Upper lobe of right lung (tissue), 1 donor: ENCODE results near the gene TMEM63C. TPM values are rescaled to one million over a fixed set of nuclear protein-coding genes. Genes with fewer than 3 reads are reported as not detected.

Source experiments
- ATAC-seq: fragments of 200-7000 bp; cut with Tn5 transposase; one replicate; pipeline ENCODE4 v1.9.1; 2020; ENCODE audit warnings: mild to moderate bottlenecking, moderate library complexity
- DNase-seq: peaks from one replicate; pipeline ENCODE4 v3.0.0-alpha.2; 2020
- H3K27ac ChIP-seq: fragments of 200-600 bp; one replicate; pipeline ENCODE4 v1.8.0; 2022
- H3K27me3 ChIP-seq: fragments of 200-600 bp; one replicate; pipeline ENCODE4 v1.8.0; 2022; ENCODE audit warnings: mild to moderate bottlenecking
- H3K36me3 ChIP-seq: fragments of 200-600 bp; one replicate; pipeline ENCODE4 v1.8.0; 2022
- H3K4me1 ChIP-seq: fragments of 200-600 bp; one replicate; pipeline ENCODE4 v1.8.0; 2022
- H3K4me3 ChIP-seq: fragments of 200-600 bp; one replicate; pipeline ENCODE4 v1.8.0; 2022; ENCODE audit warnings: mild to moderate bottlenecking
- H3K9me3 ChIP-seq: fragments of 200-600 bp; one replicate; pipeline ENCODE4 v1.8.0; 2022
- intact Hi-C: fragments of 100-400 bp; cut with DNase I; formaldehyde crosslinking; loops from one replicate; pipeline ENCODE4 v1.11.0; 2022
- long read RNA-seq: library from polyadenylated mRNA; unstranded; transcript quantifications from one replicate; pipeline ENCODE4 v2.0.0, GENCODE V29; 2021
- total RNA-seq: library from RNA; stranded (reverse); fragmentation: NEBNext Ultra II Directional; extraction: Animal tissue kit (Norgen Biotek cat#: 25700); gene quantifications from one replicate; pipeline ENCODE4 v1.2.1, GENCODE V29; 2021
- TF ChIP-seq, protein P1 (sequence below): fragments of 200-600 bp; IDR thresholded peaks from one replicate; pipeline ENCODE4 v1.8.0; 2022; ENCODE audit warnings: antibody characterized with exemption
- donor health status: DM: no; HTN: yes; CAD: no; lungs with severe emphysema.

Gene TMEM63C, protein sequence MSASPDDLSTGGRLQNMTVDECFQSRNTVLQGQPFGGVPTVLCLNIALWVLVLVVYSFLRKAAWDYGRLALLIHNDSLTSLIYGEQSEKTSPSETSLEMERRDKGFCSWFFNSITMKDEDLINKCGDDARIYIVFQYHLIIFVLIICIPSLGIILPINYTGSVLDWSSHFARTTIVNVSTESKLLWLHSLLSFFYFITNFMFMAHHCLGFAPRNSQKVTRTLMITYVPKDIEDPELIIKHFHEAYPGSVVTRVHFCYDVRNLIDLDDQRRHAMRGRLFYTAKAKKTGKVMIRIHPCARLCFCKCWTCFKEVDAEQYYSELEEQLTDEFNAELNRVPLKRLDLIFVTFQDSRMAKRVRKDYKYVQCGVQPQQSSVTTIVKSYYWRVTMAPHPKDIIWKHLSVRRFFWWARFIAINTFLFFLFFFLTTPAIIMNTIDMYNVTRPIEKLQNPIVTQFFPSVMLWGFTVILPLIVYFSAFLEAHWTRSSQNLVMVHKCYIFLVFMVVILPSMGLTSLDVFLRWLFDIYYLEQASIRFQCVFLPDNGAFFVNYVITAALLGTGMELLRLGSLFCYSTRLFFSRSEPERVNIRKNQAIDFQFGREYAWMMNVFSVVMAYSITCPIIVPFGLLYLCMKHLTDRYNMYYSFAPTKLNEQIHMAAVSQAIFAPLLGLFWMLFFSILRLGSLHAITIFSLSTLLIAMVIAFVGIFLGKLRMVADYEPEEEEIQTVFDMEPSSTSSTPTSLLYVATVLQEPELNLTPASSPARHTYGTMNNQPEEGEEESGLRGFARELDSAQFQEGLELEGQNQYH
- 0.06 TPM for total RNA-seq
- long read RNA-seq, partial matches to known transcripts = 1 of 1 reads
- long read RNA-seq, other reads (novel, unspliced or antisense) = 0 of 1 reads

DNA sequence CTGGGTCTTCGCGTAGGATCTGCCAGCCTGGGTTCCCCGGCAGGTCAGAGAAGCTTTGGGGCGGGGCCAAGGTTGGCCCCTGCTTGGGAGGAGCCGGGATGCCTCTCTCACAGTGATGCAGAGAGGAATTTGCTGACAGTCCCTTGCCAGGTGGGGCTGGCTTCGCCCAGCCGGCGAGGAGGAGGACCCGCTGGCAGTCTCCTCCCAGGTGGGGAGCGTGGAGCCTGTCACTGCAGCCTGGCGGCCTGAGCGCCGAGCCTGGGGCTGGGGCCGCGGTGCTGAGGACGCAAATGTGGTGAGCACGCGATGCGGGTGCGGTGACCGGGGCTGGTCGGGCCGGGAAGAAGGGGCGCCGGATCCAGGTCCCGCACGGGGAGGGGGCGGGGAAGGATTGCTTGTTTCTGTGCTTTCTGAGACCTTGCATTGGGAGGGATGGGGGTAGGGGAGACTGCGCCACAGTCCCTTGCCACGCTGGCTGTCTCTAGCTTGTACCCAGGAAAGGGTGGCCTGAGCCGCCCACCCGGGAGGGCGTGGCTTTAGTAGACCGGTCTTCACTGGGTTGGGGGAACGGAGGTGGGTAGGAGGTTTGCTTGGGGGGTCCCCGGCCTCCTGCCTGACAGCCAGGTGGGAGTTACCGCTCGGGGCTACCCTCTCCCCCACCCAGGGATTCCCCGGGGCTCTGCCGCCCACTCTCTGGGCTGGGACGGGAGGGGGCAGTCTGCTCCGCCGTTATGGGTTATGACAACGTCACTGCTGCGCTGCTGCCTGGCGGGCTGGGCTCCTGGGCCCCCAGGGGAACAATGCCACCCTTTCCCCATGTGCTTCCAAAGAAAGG is at the start of gene TMEM63C:
Gene TMEM63C (plus strand): TSS at position 196 of the 835 bp plus-strand sequence. CDS start 37,016 bp downstream, outside the sequence.
- Histone ChIP-seq H3K27ac (no peak within 1 kb of the TSS), H3K27me3 (peaks cover 46% of the 10 kb centered on the region), H3K9me3 (no peaks in the 10 kb centered on the region), H3K4me3 (peak within 1 kb of the TSS; percentile 36), H3K36me3 (no peaks in the 10 kb centered on the region), H3K4me1 (no peaks in the 10 kb centered on the region)
- intact Hi-C loops = no loop called here
- TF ChIP-seq, protein P1, sequence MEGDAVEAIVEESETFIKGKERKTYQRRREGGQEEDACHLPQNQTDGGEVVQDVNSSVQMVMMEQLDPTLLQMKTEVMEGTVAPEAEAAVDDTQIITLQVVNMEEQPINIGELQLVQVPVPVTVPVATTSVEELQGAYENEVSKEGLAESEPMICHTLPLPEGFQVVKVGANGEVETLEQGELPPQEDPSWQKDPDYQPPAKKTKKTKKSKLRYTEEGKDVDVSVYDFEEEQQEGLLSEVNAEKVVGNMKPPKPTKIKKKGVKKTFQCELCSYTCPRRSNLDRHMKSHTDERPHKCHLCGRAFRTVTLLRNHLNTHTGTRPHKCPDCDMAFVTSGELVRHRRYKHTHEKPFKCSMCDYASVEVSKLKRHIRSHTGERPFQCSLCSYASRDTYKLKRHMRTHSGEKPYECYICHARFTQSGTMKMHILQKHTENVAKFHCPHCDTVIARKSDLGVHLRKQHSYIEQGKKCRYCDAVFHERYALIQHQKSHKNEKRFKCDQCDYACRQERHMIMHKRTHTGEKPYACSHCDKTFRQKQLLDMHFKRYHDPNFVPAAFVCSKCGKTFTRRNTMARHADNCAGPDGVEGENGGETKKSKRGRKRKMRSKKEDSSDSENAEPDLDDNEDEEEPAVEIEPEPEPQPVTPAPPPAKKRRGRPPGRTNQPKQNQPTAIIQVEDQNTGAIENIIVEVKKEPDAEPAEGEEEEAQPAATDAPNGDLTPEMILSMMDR = no peak
- DNase-seq = no peak
- peak; percentile 55 for ATAC-seq

DNA sequence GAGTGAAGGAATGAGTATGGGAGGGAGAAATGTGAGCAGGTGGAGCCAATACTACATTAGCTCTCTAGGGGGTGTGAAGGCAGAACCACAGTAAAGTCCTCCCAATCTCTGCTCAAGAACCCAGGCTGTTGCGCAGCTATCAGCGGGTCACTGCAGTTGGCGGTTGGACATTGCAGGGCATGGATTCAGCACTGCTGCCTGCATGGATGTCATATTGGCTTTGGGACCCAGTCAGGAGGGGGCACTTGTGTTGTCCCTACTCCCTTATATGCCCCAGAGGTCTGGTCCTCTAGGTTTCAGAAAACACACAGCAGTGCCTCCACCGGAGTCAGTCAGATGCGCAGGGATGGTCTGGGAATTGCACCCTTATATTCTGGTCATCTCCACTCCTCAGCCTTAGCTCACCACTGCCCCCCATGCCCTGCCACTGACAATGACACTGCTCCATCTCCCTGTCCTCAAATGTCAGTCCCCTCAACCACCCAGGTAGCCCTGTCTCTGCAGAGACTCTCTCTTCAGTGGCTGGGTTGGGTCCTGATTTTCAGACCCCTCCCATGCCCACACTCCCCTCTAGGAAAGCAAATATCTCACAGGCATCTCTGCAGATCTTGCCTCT is 49.6 kb upstream of the TMEM63C start:
- H3K9me3 ChIP-seq = no peaks in the 10 kb centered on the region
- intact Hi-C loops = no loop called here
- no peaks in the 10 kb centered on the region for H3K4me1 ChIP-seq
- no peak overlapping the region for H3K4me3 ChIP-seq
- H3K27me3 ChIP-seq = peaks cover 37% of the 10 kb centered on the region
- ATAC-seq (no peak), DNase-seq (peak; percentile 26)
- H3K27ac ChIP-seq = no peak overlapping the region
- no peaks in the 10 kb centered on the region for H3K36me3 ChIP-seq
- TF ChIP-seq, protein P1 = no peak

DNA sequence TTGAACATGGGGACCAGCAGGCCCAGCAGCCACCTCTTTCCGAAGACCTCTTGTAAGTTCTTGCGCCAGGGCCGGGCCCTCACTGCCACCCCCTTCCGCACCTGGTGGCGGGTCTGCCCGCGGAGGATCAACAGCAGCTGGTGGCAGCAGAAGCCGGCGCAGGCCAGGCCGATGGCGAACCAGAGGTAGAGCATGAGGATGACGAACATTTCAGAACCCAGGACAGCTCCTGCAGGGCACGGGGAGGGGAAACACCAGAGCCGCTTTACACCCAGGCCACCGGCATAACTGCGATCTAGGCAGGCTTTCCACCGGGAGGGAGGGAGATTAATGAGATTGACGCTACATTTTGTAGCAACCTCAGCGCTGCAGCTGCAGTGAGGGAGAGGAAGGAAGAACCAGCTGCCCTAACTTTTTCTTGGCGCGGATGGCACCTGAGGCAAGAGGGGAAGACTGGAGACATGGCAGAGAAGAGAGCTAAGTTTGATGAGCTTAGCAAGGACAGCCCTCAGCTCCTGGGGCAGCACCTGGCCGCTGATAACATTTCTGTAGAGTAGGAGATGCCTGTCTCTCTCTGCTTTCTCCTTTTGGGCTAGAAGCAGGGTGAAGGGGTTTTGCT is 47.8 kb upstream of the TMEM63C start:
- Histone ChIP-seq H3K4me1 (no peaks in the 10 kb centered on the region), H3K9me3 (no peaks in the 10 kb centered on the region), H3K4me3 (no peak overlapping the region), H3K36me3 (no peaks in the 10 kb centered on the region), H3K27me3 (peaks cover 50% of the 10 kb centered on the region), H3K27ac (no peak overlapping the region)
- TF ChIP-seq, protein P1 = no peak
- ATAC-seq = peak; percentile 72
- intact Hi-C loops = no loop called here
- DNase-seq = peak; percentile 69

DNA sequence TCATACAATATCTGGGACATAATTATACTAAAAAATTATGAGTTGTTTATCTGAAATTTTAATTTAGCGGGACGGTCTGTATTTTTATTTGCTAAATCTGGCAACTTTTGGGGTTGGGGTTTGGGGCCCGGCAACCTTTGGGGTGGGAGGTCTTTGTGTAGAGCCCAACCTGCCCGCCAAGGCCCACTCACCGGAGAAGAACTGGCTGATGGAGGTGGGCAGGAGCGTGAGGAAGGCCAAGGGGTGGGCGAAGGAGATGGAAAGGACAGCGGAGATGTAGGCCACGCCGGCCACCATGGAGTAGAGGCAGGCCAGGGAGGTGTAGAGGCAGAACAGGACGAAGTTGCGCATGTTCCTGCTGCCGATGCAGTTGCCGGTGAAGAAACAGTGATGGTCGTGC is 42.6 kb upstream of the TMEM63C start:
- Histone ChIP-seq H3K4me3 (no peak overlapping the region), H3K27me3 (peaks cover 93% of the 10 kb centered on the region), H3K9me3 (no peaks in the 10 kb centered on the region), H3K4me1 (peaks cover 13% of the 10 kb centered on the region), H3K27ac (no peak overlapping the region), H3K36me3 (no peaks in the 10 kb centered on the region)
- no peak for ATAC-seq
- intact Hi-C loops = no loop called here
- TF ChIP-seq, protein P1 = no peak
- DNase-seq = peak; percentile 51
